Peyer's patch (tissue), 4 donors: ENCODE results near the gene LARP1.

Experiments
- POLR2A ChIP-seq, 2 donors: fragments of 450-650 bp; IDR thresholded peaks; one replicate each; pipeline ENCODE4 v1.5.1; 2017; ENCODE audit warnings: antibody characterized with exemption in 2 of 2, mild to moderate bottlenecking in 2 of 2, moderate library complexity in 2 of 2
- TF ChIP-seq, protein P1 (sequence below), 6 experiments: fragments of 450-650 bp in 4 of 6; fragments of 200-600 bp in 2 of 6; sonication (generic) in 1 of 6; IDR thresholded peaks; one replicate each; pipeline ENCODE4 v1.5.1; 2017 to 2019; ENCODE audit warnings: antibody characterized with exemption in 6 of 6, mild to moderate bottlenecking in 3 of 6, moderate library complexity in 1 of 6

DNA sequence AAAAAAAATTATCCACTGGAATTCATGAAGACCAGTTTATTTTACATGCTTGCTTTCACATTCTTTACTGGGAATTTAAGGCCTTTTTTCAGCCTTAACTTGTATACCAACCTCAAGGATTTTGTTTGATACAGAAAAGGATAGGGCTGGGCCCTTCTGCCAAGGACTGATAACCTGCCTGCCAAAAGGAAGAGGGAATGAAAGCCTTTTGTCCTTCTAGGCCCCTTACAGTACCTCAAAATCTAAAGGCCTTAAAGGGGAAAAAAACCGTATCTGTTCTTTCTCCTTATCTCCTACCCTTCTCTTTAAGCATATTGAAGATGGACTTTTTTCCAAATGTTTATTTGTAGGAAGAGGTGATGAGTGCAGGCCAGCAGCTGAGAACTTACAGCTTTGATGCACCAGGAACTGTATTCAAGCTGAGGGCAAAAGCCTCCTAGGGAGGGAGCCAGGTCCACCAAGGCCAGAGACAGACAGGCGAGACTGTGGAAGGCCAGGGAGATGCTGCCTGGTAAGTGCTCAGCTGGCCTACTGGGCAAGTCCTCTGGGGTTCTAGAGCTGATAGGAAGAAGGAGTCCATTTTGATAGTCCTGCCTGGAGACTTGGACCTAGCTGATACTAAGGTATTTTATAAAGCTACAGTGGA is 63.4 kb downstream of the LARP1 start:
- TF ChIP-seq, protein P1, sequence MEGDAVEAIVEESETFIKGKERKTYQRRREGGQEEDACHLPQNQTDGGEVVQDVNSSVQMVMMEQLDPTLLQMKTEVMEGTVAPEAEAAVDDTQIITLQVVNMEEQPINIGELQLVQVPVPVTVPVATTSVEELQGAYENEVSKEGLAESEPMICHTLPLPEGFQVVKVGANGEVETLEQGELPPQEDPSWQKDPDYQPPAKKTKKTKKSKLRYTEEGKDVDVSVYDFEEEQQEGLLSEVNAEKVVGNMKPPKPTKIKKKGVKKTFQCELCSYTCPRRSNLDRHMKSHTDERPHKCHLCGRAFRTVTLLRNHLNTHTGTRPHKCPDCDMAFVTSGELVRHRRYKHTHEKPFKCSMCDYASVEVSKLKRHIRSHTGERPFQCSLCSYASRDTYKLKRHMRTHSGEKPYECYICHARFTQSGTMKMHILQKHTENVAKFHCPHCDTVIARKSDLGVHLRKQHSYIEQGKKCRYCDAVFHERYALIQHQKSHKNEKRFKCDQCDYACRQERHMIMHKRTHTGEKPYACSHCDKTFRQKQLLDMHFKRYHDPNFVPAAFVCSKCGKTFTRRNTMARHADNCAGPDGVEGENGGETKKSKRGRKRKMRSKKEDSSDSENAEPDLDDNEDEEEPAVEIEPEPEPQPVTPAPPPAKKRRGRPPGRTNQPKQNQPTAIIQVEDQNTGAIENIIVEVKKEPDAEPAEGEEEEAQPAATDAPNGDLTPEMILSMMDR (IDR thresholded peaks at IDR 0.05): no peak
- TF ChIP-seq POLR2A (IDR thresholded peaks at IDR 0.05): no peak
